Liver (tissue), 9 donors: ENCODE measurements around the gene MUS81. TPM values are rescaled to one million over a fixed set of nuclear protein-coding genes. Genes with fewer than 3 reads are reported as not detected.

Source experiments
- DNase-seq: peaks from one replicate; pipeline ENCODE4 v3.0.0-alpha.2; 2017; ENCODE audit warnings: low spot score
- H3K27ac ChIP-seq, 2 donors: one replicate each; pipeline ENCODE4 v1.7.0; 2013; ENCODE audit warnings: inconsistent platforms in 2 of 2, low read length in 2 of 2, control low read depth in 1 of 2, low read depth in 1 of 2, mild to moderate bottlenecking in 1 of 2
- H3K27me3 ChIP-seq, 4 donors: one replicate each; pipeline versions ENCODE4 v1.6.1 to v1.7.0; 2013; ENCODE audit warnings: low read length in 3 of 4, inconsistent platforms in 1 of 4, mild to moderate bottlenecking in 1 of 4, moderate library complexity in 1 of 4; ENCODE audit not compliant: control insufficient read depth in 4 of 4, insufficient read depth in 4 of 4
- H3K36me3 ChIP-seq, 4 donors: one replicate each; pipeline versions ENCODE4 v1.6.1 to v1.7.0; 2013; ENCODE audit warnings: low read length in 3 of 4, mild to moderate bottlenecking in 3 of 4, low read depth in 1 of 4, moderate library complexity in 1 of 4; ENCODE audit not compliant: control insufficient read depth in 4 of 4, insufficient read depth in 3 of 4
- H3K4me1 ChIP-seq, 4 donors: one replicate each; pipeline versions ENCODE4 v1.6.1 to v1.7.0; 2013; ENCODE audit warnings: low read length in 3 of 4, mild to moderate bottlenecking in 3 of 4, moderate library complexity in 1 of 4; ENCODE audit not compliant: control insufficient read depth in 4 of 4, insufficient read depth in 4 of 4
- H3K4me3 ChIP-seq, 3 donors: one replicate each; pipeline versions ENCODE4 v1.6.1 to v1.7.0; 2013; ENCODE audit warnings: low read length in 3 of 3, control low read depth in 1 of 3, low read depth in 1 of 3, mild to moderate bottlenecking in 1 of 3
- H3K9ac ChIP-seq, 2 donors: one replicate each; pipeline ENCODE4 v1.7.0; 2013; ENCODE audit warnings: low read length in 2 of 2, mild to moderate bottlenecking in 2 of 2, moderate library complexity in 2 of 2, control low read depth in 1 of 2, low read depth in 1 of 2
- H3K9me3 ChIP-seq, 4 donors: one replicate each; pipeline versions ENCODE4 v1.6.1 to v1.7.0; 2013; ENCODE audit warnings: low read length in 3 of 4; ENCODE audit not compliant: control insufficient read depth in 4 of 4
- FOXA2 ChIP-seq: IDR thresholded peaks from 2 replicates; pipeline ENCODE4 v1.6.1; 2016; ENCODE audit warnings: antibody characterized with exemption
- HNF4A ChIP-seq, 2 donors: conservative IDR thresholded peaks; 2 replicates each; pipeline ENCODE4 v1.6.1; 2016; ENCODE audit warnings: antibody characterized with exemption in 2 of 2, mild to moderate bottlenecking in 2 of 2
- JUND ChIP-seq, 2 donors: IDR thresholded peaks; 2 replicates each; pipeline ENCODE4 v1.6.1; 2016; ENCODE audit warnings: antibody characterized with exemption in 2 of 2
- RAD21 ChIP-seq, 2 donors: IDR thresholded peaks; 2 replicates each; pipeline ENCODE4 v1.6.1; 2016; ENCODE audit warnings: antibody characterized with exemption in 2 of 2, mild to moderate bottlenecking in 2 of 2
- WGBS: extraction: QIAGEN DNeasy Blood & Tissue Kit; methylation state at CpG from one replicate; pipeline ENCODE4 v1.1.7; 2013; 5-methylcytosine and 5-hydroxymethylcytosine counted together
- polyA plus RNA-seq, 2 donors: library from polyadenylated mRNA; stranded (reverse) in 1 of 2; unstranded in 1 of 2; fragments of 200-250 nt in 1 of 2; fragments of >200 nt in 1 of 2; fragmentation: Nextera tagmentation in 1 of 2; extraction: Ambion mirVana in 1 of 2; gene quantifications; one replicate each; pipeline versions ENCODE4 v1.2.1 to v1.2.3, GENCODE V29; 2013 to 2015
- total RNA-seq, 2 donors: library from RNA; depleted of rRNA; stranded (reverse); fragments of >200 nt; gene quantifications; one replicate each; pipeline ENCODE4 v1.2.3, GENCODE V29; 2014
- TF ChIP-seq, protein P1 (sequence below): IDR thresholded peaks from 2 replicates; pipeline ENCODE4 v1.6.1; 2016; ENCODE audit warnings: antibody characterized with exemption
- TF ChIP-seq, protein P2 (sequence below): fragments of 150-350 bp; IDR thresholded peaks from 2 replicates; pipeline ENCODE4 v1.5.1; 2017; ENCODE audit warnings: improper control_type of control experiment, low read depth, low read length; ENCODE audit not compliant: missing input control
- TF ChIP-seq, protein P3 (sequence below): IDR thresholded peaks from 2 replicates; pipeline ENCODE4 v1.6.1; 2016; ENCODE audit warnings: antibody characterized with exemption
- donor health status: healthy.
- donor health status: healthy.
- donor health status: healthy.
- donor health status: healthy.
- donor health status: healthy.

MUS81 gene
- total and polyA plus RNA-seq, 4 donors = 11.0 to 24.7 (median 16.5) TPM

DNA sequence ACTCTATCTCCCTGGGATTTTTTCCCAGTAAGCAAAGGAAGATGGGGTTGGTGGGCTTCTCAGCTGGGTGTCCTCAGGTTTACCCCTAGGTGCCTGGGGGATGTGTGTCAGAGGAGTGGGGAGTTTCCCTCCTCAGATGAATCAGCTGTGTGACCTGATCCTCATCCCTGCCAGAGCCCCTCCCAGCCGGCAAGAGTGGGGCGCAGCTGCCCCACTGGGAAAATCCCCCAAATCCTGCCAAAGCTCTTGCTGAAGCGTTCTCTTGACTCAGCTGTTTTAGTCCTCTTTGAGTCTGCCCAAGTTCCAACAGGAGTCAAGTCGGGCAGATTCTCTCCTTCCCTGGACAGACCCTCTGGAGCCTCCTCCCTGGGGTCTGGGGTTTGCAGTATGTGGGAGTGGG lies 52.6 kb downstream of the MUS81 start:
- Histone ChIP-seq H3K27ac (no peak overlapping the region), H3K4me1 (peaks cover 3 to 17% (median 7%) of the 10 kb centered on the region in 4 donors), H3K9ac (no peak overlapping the region), H3K36me3 (no peaks in the 10 kb centered on the region), H3K4me3 (no peak overlapping the region), H3K27me3 (no peaks in the 10 kb centered on the region), H3K9me3 (no peaks in the 10 kb centered on the region)
- DNase-seq = no peak
- TF ChIP-seq HNF4A (conservative IDR thresholded peaks at IDR 0.05) (no peak), RAD21 (IDR thresholded peaks at IDR 0.05) (no peak)
- TF ChIP-seq, protein P1, sequence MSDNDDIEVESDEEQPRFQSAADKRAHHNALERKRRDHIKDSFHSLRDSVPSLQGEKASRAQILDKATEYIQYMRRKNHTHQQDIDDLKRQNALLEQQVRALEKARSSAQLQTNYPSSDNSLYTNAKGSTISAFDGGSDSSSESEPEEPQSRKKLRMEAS = no peak
- TF ChIP-seq, protein P2, sequence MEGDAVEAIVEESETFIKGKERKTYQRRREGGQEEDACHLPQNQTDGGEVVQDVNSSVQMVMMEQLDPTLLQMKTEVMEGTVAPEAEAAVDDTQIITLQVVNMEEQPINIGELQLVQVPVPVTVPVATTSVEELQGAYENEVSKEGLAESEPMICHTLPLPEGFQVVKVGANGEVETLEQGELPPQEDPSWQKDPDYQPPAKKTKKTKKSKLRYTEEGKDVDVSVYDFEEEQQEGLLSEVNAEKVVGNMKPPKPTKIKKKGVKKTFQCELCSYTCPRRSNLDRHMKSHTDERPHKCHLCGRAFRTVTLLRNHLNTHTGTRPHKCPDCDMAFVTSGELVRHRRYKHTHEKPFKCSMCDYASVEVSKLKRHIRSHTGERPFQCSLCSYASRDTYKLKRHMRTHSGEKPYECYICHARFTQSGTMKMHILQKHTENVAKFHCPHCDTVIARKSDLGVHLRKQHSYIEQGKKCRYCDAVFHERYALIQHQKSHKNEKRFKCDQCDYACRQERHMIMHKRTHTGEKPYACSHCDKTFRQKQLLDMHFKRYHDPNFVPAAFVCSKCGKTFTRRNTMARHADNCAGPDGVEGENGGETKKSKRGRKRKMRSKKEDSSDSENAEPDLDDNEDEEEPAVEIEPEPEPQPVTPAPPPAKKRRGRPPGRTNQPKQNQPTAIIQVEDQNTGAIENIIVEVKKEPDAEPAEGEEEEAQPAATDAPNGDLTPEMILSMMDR = no peak
- 63% methylated on average over 4 of the region's 4 CpGs for WGBS

DNA sequence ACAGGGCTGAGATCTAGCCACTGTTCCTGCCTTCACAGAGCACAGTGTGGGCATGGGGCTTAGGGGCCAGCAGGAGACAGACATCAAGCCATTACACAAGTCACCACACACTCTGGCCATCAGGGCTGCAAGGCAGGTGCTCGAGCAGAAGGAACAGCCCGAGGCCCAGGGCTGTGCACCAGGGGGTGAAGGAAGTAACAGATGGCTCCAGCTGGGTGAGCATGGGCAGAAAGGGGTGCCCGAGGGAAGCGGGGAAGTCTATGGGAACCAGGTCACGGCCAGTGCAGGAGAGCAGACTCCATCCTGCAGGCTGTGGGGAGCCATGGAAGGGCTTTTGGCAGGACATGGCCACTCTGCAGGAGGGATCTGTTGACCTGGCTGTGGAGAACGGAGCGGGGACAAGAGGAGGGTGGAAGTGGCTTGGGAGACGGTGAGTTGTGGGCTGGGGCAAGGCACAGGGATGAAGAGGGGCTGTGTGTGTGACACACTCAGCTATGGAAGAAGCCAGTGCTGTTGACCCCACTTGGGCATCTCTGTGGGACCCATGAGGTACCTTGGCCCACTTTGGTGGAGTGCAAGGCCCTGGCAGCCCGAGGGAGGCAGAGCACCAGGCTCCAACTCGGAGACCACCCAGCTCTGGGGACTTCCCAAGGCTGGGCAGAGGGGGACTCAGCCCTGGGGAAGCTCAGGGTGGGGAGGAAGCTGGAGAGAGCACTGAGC lies 55.0 kb downstream of the MUS81 start:
- no peak for DNase-seq
- H3K27me3 ChIP-seq = no peaks in the 10 kb centered on the region
- H3K9ac ChIP-seq = no peak overlapping the region
- H3K27ac ChIP-seq = peak overlapping the region; percentile 37 to 60
- 74% methylated on average over 10 of the region's 10 CpGs for WGBS
- H3K9me3 ChIP-seq = no peaks in the 10 kb centered on the region
- peaks cover 7 to 29% (median 16%) of the 10 kb centered on the region in 4 donors for H3K4me1 ChIP-seq
- TF ChIP-seq FOXA2 = no peak
- no peaks in the 10 kb centered on the region for H3K36me3 ChIP-seq
- no peak overlapping the region for H3K4me3 ChIP-seq

DNA sequence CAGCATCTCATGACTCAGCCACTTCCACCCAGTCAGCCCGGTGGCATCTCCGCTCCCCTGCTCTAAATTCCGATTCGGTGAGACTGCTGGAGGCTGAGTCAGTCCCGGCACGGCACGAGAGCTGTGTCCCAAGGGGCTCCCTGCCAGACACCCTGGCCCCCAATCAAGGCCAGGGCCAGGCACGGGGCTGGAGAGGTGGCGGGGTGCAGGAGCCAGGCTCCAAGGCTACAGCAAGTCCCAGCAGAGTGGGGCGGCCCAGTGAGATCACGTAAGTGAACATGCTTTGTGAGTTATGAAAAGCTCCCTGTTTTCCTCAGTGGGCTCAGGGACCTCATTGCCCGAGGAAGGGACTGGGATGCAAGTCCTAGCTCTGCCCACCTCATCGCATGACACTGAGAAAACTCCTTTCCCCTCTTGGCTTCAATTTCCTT lies 55.6 kb downstream of the MUS81 start:
- no peaks in the 10 kb centered on the region for H3K27me3 ChIP-seq
- 69% methylated on average over 13 of the region's 13 CpGs for WGBS
- peaks cover 7 to 35% (median 21%) of the 10 kb centered on the region in 4 donors for H3K4me1 ChIP-seq
- no peaks in the 10 kb centered on the region for H3K36me3 ChIP-seq
- no peak for DNase-seq
- no peak overlapping the region for H3K4me3 ChIP-seq
- peak in 1 of 2 donors; percentile 39 for TF ChIP-seq JUND (IDR thresholded peaks at IDR 0.05)
- TF ChIP-seq, protein P3, sequence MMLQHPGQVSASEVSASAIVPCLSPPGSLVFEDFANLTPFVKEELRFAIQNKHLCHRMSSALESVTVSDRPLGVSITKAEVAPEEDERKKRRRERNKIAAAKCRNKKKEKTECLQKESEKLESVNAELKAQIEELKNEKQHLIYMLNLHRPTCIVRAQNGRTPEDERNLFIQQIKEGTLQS = no peak
- no peak for TF ChIP-seq RAD21 (IDR thresholded peaks at IDR 0.05)
- H3K9ac ChIP-seq = no peak overlapping the region
- H3K9me3 ChIP-seq = no peaks in the 10 kb centered on the region
- peak overlapping the region; percentile 9 to 31 for H3K27ac ChIP-seq

Other genes with a start within 250 kb of the MUS81 start
- 10 to 100 TPM; 23.7 to 49.3 TPM for gene MAP3K11, start 246.2 kb upstream of the MUS81 start, total RNA-seq
- 10 to 100 TPM; 22.9 to 49.7 TPM for gene MAP3K11, start 246.2 kb upstream of the MUS81 start, polyA plus RNA-seq
- gene PCNX3, start 244.7 kb upstream of the MUS81 start, total RNA-seq = 10 to 100 TPM; 11.5 to 13.4 TPM
- 10 to 100 TPM in 1 of 2 donors, 1 to 10 TPM in 1; 4.7 to 12.8 TPM for gene PCNX3, start 244.7 kb upstream of the MUS81 start, polyA plus RNA-seq
- gene SIPA1, start 222.3 kb upstream of the MUS81 start, total RNA-seq = 10 to 100 TPM; 15.4 to 34.9 TPM
- gene SIPA1, start 222.3 kb upstream of the MUS81 start, polyA plus RNA-seq = 10 to 100 TPM; 16.1 to 29.5 TPM
- 10 to 100 TPM; 11.1 to 22.6 TPM for gene RELA, start 197.5 kb upstream of the MUS81 start, total RNA-seq
- gene RELA, start 197.5 kb upstream of the MUS81 start, polyA plus RNA-seq = 10 to 100 TPM; 21.3 to 30.7 TPM
- gene KAT5, start 148.2 kb upstream of the MUS81 start, total RNA-seq = 10 to 100 TPM; 16.1 to 20.7 TPM
- 10 to 100 TPM; 15.5 to 22.9 TPM for gene KAT5, start 148.2 kb upstream of the MUS81 start, polyA plus RNA-seq
- gene RNASEH2C, start 139.6 kb upstream of the MUS81 start, total RNA-seq = 10 to 100 TPM; 20.5 to 32.4 TPM
- 10 to 100 TPM; 45.7 to 72.1 TPM for gene RNASEH2C, start 139.6 kb upstream of the MUS81 start, polyA plus RNA-seq
- 10 to 100 TPM in 1 of 2 donors, 1 to 10 TPM in 1; 4.7 to 10.8 TPM for gene AP5B1, start 79.5 kb upstream of the MUS81 start, total RNA-seq
- gene AP5B1, start 79.5 kb upstream of the MUS81 start, polyA plus RNA-seq = 1 to 10 TPM; 2.0 to 5.2 TPM
- gene OVOL1, start 73.4 kb upstream of the MUS81 start, total RNA-seq = under 1 TPM in 1 of 2 donors, not detected in 1; 0.05 TPM
- gene OVOL1, start 73.4 kb upstream of the MUS81 start, polyA plus RNA-seq = not detected
- under 1 TPM; under 0.01 to 0.09 TPM for gene SNX32, start 26.5 kb upstream of the MUS81 start, total RNA-seq
- gene SNX32, start 26.5 kb upstream of the MUS81 start, polyA plus RNA-seq = under 1 TPM; 0.02 to 0.38 TPM
- 100 to 1,000 TPM; 184 to 186 TPM for gene CFL1, start 2.3 kb upstream of the MUS81 start, total RNA-seq
- 100 to 1,000 TPM; 377 to 498 TPM for gene CFL1, start 2.3 kb upstream of the MUS81 start, polyA plus RNA-seq
- 1 to 10 TPM; 5.0 to 5.2 TPM for gene EFEMP2, start 12.4 kb downstream of the MUS81 start, total RNA-seq
- gene EFEMP2, start 12.4 kb downstream of the MUS81 start, polyA plus RNA-seq = 10 to 100 TPM in 1 of 2 donors, 1 to 10 TPM in 1; 5.5 to 10.7 TPM
- 1 to 10 TPM; 1.3 to 2.9 TPM for gene CTSW, start 19.4 kb downstream of the MUS81 start, total RNA-seq
- gene CTSW, start 19.4 kb downstream of the MUS81 start, polyA plus RNA-seq = 1 to 10 TPM; 2.0 to 2.2 TPM
- 10 to 100 TPM; 23.7 to 45.4 TPM for gene FIBP, start 28.0 kb downstream of the MUS81 start, total RNA-seq
- 10 to 100 TPM; 27.2 to 30.9 TPM for gene FIBP, start 28.0 kb downstream of the MUS81 start, polyA plus RNA-seq
- 1 to 10 TPM; 6.8 to 7.0 TPM for gene CCDC85B, start 30.2 kb downstream of the MUS81 start, total RNA-seq
- gene CCDC85B, start 30.2 kb downstream of the MUS81 start, polyA plus RNA-seq = 10 to 100 TPM in 1 of 2 donors, 1 to 10 TPM in 1; 4.3 to 12.6 TPM
- gene FOSL1, start 40.0 kb downstream of the MUS81 start, total RNA-seq = under 1 TPM in 1 of 2 donors, not detected in 1; 0.17 TPM
- under 1 TPM in 1 of 2 donors, not detected in 1; 0.20 TPM for gene FOSL1, start 40.0 kb downstream of the MUS81 start, polyA plus RNA-seq
- 1 to 10 TPM; 4.4 to 9.9 TPM for gene C11orf68, start 58.6 kb downstream of the MUS81 start, total RNA-seq
- 10 to 100 TPM; 12.6 to 15.4 TPM for gene C11orf68, start 58.6 kb downstream of the MUS81 start, polyA plus RNA-seq
- gene DRAP1, start 59.0 kb downstream of the MUS81 start, total RNA-seq = 10 to 100 TPM; 18.1 to 47.2 TPM
- 10 to 100 TPM; 37.3 to 57.3 TPM for gene DRAP1, start 59.0 kb downstream of the MUS81 start, polyA plus RNA-seq
- gene TSGA10IP, start 85.0 kb downstream of the MUS81 start, total RNA-seq = not detected
- under 1 TPM in 1 of 2 donors, not detected in 1; 0.02 TPM for gene TSGA10IP, start 85.0 kb downstream of the MUS81 start, polyA plus RNA-seq
- 10 to 100 TPM; 15.1 to 24.3 TPM for gene SART1, start 101.3 kb downstream of the MUS81 start, total RNA-seq
- gene SART1, start 101.3 kb downstream of the MUS81 start, polyA plus RNA-seq = 10 to 100 TPM; 13.6 to 15.1 TPM
- 10 to 100 TPM; 15.9 to 18.2 TPM for gene EIF1AD, start 141.7 kb downstream of the MUS81 start, total RNA-seq
- 10 to 100 TPM in 1 of 2 donors, 1 to 10 TPM in 1; 6.3 to 12.6 TPM for gene EIF1AD, start 141.7 kb downstream of the MUS81 start, polyA plus RNA-seq
- gene BANF1, start 142.1 kb downstream of the MUS81 start, total RNA-seq = 10 to 100 TPM; 10.7 to 11.1 TPM
- gene BANF1, start 142.1 kb downstream of the MUS81 start, polyA plus RNA-seq = 10 to 100 TPM; 83.0 to 100.0 TPM
- gene CST6, start 151.6 kb downstream of the MUS81 start, total RNA-seq = not detected
- gene CST6, start 151.6 kb downstream of the MUS81 start, polyA plus RNA-seq = not detected
- under 1 TPM in 1 of 2 donors, not detected in 1; 0.17 TPM for gene CATSPER1, start 166.0 kb downstream of the MUS81 start, total RNA-seq
- not detected for gene CATSPER1, start 166.0 kb downstream of the MUS81 start, polyA plus RNA-seq
- gene GAL3ST3, start 188.7 kb downstream of the MUS81 start, total RNA-seq = not detected
- gene GAL3ST3, start 188.7 kb downstream of the MUS81 start, polyA plus RNA-seq = not detected
- gene SF3B2, start 191.9 kb downstream of the MUS81 start, total RNA-seq = 10 to 100 TPM; 55.7 to 67.6 TPM
- 10 to 100 TPM; 50.5 to 58.7 TPM for gene SF3B2, start 191.9 kb downstream of the MUS81 start, polyA plus RNA-seq
- gene PACS1, start 209.8 kb downstream of the MUS81 start, total RNA-seq = 1 to 10 TPM; 7.1 to 9.1 TPM
- gene PACS1, start 209.8 kb downstream of the MUS81 start, polyA plus RNA-seq = 1 to 10 TPM; 2.7 to 7.6 TPM